ENCODE measurements around the gene STX19.

DNA sequence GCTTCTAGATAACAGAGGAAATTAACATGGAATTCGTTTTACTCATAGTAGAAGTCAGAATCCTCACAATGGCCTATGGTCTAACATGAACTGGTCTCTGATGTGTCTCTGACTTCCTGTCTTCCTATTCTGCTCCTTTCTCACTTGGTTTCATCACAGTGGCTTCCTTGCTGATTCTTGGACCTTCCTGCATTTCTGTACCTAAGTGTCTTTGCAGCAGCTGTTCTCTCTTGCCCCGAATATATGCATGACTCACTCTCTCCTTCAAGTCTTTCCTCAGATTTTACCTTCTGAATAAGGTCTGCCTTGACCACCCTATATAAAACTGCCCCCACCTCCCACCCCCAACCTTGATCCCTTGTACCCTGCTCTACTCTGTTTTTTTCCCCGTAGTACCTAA lies 34.3 kb downstream of the STX19 start:
- no peak for TF ChIP-seq POLR2AphosphoS5 (IDR thresholded peaks at IDR 0.05)
- TF ChIP-seq, protein P1, sequence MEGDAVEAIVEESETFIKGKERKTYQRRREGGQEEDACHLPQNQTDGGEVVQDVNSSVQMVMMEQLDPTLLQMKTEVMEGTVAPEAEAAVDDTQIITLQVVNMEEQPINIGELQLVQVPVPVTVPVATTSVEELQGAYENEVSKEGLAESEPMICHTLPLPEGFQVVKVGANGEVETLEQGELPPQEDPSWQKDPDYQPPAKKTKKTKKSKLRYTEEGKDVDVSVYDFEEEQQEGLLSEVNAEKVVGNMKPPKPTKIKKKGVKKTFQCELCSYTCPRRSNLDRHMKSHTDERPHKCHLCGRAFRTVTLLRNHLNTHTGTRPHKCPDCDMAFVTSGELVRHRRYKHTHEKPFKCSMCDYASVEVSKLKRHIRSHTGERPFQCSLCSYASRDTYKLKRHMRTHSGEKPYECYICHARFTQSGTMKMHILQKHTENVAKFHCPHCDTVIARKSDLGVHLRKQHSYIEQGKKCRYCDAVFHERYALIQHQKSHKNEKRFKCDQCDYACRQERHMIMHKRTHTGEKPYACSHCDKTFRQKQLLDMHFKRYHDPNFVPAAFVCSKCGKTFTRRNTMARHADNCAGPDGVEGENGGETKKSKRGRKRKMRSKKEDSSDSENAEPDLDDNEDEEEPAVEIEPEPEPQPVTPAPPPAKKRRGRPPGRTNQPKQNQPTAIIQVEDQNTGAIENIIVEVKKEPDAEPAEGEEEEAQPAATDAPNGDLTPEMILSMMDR (IDR thresholded peaks at IDR 0.05): no peak

Data from esophagus muscularis mucosa (tissue), 3 donors.